ENCODE results near the gene TMEM214.

TMEM214 gene

DNA sequence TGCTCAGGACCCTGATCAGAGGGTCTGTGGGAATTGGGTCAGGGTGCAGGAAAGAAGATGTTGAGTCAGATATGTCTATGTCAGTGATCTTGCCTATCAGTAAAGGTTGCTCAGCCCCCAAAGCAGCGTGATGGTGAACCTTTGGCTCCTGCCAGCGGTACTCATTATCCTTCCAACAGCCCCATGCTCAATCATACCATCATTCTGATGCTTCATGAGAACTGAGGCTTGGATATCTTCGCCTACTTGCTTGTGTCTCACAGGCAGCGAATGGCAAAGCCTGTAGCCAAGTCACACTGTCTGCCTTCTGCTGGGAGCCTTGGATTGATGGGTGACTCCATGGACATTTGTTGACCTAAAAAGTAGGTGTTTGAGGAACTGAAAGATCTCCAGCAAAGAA, 19.0 kb upstream of the TMEM214 start:
- DNase-seq (ENCODE audit: low read depth) = no peak

DNA sequence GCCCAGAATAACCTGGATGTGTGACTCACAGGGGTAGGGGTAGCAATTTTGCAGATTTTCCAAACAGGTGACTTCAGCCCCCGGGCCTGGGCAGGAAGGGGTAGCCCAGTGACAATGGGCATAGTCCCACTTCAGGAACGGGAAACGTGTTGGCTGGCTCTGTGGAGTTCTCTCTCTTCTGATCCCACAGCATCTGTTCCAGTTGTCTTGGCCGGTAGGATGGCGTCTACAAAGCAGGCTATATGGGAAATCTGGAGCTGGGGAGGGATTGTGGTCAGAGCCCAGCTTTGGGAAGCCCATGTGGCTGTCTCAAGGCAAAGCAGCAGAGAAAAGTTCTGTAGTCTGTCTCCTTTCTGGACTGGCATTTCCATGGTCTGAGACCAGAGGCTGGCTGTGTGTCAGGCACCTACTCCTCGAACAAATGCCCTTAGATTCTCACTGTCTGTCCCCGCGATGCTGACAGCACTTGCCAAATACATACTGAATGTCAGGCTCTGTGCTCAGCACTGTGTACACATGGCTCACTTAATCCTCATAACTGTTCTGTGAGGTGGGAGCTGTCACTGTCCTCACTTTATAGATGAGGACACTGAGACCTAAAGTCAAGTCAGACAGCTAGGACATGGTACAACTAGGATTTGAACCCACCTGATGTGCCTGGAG, 17.9 kb upstream of the TMEM214 start:
- DNase-seq (ENCODE audit: low read depth) = no peak

DNA sequence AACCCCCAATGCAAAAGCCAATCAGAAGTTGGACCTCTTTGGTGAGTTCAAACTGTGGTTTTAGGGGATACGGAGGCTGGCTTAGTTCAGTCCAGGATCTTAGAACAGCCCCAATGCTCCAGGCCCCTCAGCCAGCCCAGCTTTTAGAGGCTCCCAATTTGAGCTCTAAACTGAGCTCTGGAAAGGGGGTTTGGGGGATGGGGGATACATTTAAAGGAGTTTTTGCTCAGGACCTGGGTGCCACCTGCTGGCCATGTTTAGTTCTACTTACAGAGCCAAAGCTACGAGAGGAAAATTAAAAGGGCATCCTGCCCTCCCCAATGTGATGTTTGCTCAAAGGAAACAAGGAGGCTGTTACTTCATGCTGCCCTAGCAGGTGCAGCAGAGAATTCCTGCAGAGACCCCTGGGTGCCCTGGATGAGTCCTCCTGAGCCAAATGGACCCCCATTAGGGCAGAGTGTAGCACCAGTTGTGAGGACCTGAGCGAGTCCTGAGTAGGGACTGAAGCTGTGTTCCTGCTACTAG, 15.9 kb upstream of the TMEM214 start:
- DNase-seq (ENCODE audit: low read depth) = peak; percentile 17

DNA sequence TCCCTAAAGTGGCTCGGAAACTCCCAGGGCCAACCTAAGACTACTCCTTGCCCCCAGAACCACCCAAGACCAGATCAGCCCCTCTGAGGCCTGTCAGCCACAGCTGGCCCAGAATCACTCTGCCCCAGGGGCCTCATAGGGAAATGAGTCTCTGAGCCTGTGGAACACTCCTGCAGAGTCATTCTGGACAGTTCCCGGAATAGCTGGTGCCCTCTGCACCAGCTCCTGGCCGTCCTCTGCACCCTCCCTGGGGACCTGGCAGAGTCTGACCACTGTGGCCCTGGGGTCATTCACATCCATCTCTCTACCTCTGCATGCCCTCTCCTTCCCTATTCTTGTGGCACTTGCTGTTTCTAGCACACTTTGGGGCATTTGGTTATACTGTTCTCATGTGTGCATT, 14.6 kb upstream of the TMEM214 start:
- DNase-seq (ENCODE audit: low read depth) = no peak

DNA sequence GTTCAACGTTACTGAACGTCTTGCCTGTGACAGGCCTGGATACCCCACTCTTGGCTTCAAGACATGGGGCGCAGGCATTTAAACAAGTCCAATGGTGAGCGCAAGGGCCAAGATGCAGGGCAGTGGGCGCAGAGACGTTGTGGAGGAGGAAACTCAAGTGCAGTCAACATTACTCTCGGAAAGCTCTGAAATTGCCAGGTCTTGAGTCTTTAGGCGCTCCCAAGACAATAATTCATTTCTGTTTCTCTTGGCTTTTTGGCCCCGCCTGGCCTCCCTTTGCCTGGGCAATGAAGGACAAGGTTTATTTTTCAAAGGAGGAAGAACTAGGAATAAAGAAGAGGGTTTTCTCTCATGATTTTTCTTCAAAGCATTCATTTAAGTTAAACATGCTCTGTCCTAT, 13.3 kb upstream of the TMEM214 start:
- DNase-seq (ENCODE audit: low read depth) = no peak

DNA sequence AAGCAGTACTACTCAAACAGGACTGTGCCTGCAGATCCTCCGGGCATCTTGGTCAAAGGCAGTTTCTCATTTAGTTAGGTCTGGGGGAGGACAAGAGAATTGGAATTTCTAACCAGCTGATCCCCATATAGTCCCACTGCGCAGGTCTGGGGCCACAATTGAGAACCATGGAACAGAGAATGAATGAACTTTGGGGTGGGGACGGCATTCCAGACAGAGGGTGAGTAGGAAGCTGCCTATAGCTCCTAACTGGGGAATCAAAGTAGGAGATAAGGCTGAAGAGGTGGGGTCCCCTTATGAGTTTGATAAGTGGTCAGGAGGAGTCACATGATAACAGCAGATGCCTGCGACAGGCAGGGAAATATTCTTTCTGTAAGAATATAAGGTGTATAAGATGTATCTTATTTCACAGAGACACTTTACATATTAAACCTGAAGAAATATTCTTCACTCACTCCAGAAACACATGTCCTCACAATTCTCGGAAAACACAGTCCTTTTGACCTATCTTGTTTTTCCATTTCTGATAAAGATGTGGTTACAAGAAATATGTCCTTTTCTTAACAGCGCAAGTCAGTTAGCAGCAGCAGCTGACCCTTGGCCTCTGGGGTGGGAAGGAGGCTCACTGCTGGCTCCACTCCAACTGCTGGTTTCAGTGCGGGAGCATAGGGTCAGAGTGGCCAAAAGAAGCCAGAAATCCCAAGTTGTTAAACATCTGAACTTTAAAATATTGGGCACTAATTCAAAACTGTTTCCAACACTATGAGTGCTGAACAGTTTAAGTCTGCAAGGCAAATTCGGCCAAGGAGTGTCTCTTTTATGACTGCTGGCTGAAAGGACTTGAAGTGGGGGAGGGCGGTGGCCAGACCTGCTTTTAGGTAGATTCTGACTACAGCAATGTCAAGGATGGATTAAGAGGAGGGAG, 12.6 kb upstream of the TMEM214 start:
- no peak for DNase-seq (ENCODE audit: low read depth)

DNA sequence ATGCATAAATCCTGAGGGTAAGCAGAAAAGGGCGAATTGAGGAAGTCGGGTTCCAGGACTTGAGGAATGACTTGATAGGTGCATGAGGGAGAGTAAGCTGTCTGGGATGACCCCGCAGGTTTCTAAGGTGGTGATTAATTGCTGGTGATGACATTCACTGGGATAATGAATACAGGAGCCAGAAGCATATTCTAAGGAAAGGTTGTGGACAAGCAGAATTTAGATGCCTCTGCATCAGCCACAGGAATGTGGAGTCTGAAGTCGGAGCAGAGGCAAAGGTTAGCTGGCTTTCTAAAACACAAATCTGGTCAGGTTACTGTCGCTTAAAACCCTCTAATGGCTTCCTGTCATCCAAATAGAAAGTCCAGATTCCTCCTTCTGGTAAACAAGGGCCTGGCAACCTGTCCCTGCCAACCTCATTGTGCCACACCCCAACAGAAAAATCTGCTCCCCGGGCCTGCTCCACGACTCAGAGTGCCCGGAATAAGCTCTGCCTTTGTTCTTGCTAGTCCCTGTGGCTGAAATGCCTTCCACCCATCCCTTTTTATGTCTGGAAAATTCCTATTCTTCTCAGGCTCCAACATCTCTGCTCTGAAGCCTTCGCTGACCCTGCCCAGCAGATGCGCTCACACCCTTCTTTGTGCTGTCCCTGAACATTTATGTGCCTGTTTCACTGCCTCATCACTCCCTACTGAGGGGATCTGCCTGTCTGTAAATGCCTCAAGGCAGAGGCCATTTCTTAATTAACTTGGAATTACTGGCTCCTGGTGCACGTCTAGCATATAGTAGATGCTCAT, 11.3 kb upstream of the TMEM214 start:
- DNase-seq (ENCODE audit: low read depth) = no peak

DNA sequence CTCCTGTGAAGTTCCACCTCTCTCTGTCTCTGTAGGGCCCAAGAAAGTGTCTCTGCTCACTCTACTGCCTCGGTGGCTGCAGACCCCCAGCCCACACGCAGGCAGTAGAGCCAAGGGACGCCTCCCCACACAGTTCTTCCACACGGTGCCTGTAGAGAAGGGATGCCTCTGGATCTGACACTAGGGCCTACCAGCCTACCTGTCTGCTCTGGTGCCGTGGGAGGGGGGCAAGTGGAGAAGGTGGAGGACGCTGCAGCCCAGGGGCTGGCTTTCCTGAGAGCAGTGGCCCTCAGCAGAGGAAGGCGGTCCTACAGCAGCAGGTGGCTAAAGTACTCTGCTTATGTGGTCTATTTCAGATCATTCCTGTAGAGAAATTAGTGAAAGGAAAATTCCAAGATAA, 9.0 kb upstream of the TMEM214 start:
- DNase-seq (ENCODE audit: low read depth) = no peak

DNA sequence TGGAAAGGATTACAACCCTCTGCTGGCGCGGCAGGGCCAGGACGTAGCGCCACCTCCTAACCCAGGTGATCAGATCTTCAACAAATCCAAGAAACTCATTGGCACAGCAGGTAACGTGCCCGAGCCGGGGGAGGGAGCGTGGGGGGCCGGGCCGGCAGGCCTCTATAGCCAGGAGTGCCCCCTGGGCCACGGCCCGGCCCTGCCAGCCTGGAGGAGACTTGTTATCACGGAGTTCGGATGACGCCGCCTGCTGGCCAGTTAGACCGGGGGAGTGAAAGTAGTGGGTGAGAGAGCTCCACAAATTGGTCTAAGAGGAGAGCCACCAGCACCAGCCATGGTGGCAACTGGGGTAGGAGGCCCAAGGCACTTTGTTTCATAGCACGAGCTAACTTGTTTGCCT, 8.6 kb upstream of the TMEM214 start:
- DNase-seq (ENCODE audit: low read depth) = no peak

DNA sequence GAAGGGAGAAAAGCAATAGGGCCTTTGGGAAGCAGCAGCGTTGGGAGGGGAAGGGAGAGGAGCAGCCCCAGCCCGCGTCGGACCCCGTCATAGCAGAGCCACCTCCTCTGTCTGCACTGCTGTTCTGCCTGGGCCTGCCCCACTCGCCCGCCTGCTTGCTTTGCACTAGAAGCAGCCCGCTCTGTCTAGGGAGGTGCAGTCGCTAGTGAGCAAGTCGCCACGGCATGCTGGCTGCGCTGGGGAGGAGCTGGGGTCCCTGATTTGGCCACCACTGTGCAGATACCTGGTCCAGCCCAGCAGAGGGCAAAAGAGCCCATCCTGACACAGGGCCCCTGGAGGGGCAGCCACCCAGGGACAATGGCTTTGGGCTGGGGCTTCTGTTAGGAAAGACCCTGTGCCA, 8.0 kb upstream of the TMEM214 start:
- DNase-seq (ENCODE audit: low read depth) = no peak

DNA sequence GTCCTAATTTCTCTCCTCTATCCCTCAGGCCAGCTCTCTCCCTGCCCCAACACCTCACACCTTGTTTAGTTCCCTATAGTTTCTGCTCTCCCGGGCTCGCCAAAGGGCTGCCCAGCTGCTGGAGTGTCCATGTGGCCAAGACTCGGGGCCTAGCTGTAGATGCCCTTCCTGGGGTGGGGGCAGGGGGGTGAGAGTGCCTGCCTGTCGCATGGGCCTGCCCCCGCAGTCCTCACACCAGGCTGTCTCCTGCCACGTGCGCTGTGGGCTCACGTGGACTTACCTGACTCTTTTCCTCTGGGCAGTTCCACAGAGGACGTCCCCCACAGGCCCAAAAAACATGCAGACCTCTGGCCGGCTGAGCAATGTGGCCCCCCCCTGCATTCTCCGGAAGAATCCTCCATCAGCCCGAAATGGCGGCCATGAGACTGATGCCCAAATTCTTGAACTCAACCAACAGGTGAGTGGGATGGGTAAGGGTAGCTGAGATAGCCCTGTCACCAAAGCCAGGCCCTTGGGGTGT, 7.4 kb upstream of the TMEM214 start:
- no peak for DNase-seq (ENCODE audit: low read depth)

DNA sequence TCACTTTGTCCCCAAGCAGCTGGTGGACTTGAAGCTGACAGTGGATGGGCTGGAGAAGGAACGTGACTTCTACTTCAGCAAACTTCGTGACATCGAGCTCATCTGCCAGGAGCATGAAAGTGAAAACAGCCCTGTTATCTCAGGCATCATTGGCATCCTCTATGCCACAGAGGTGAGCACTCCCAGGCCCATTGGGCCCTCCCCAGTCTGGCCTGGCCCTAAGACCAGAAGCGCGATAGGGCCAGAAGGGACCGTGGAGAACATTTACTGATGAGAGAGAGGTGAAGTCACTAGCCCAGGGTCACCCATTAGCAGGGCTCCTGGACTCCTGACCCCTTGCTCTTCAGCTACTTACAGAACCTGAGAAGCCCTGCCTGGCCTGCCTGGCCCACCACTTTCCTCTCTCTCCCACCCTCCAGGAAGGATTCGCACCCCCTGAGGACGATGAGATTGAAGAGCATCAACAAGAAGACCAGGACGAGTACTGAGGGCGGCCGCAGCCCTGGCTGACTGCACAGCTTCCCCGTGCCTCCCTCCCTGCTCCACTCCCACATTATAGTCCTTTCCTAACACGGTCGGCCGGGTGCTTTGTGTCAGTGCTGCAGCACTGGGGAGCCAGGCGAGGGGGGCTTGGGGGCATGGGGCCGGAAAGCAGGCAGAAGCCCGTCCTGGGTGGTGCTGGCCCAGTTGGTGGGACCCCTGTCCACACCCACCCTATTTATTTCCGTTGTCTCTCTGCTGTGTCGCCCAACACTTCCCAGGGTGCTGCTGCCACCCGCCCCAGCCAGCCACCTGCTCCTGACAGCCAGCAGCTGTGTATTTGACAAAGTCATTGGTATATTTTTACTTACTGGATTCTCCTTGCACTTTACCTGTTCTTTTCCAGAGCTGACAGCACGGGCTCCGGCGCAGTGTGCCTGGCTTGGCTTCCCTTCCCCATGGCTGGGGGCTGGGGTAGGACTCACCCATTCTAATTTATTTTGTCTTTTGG, 6.6 kb upstream of the TMEM214 start:
- no peak for DNase-seq (ENCODE audit: low read depth)

DNA sequence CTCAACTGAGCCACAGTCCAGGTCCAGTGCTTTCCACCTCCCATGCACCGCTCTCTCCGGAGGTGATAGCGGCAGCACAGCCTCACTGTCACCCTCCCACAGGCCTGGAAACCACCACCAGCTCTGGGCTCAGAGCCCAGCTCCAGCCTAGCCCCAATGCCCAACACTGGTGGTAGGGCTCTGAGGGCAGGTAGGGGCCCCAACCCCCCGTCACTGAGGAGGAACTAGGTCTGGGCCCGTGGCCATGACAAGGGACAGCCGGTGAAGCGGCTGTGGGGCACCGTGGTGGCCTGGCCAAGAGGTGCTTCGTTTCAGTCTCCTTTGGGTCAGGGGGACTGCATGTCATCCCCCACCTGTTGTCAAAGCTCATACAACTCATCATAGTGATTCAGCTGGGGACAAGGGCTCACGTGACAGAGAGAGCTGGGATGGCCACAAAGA, 5.5 kb upstream of the TMEM214 start:
- no peak for DNase-seq (ENCODE audit: low read depth)

DNA sequence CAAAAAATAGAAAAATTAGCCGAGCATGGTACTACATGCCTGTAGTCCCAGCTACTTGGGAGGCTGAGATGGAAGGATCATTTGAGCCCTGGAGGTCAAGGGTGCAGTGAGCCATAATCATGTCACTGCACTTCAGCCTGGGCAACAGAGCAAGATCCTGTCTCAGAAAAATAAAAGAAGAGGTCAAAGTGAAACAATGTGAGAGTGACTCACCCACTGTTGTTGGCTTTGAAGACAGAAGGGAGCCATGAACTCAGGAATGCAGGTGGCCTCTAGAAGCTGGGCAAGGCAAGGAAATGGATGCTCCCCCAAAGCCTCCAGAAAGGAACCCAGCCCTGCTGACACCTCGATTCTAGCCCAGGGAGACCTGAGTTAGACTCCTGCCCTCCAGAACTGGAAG, 3.7 kb upstream of the TMEM214 start:
- DNase-seq (ENCODE audit: low read depth) = no peak

DNA sequence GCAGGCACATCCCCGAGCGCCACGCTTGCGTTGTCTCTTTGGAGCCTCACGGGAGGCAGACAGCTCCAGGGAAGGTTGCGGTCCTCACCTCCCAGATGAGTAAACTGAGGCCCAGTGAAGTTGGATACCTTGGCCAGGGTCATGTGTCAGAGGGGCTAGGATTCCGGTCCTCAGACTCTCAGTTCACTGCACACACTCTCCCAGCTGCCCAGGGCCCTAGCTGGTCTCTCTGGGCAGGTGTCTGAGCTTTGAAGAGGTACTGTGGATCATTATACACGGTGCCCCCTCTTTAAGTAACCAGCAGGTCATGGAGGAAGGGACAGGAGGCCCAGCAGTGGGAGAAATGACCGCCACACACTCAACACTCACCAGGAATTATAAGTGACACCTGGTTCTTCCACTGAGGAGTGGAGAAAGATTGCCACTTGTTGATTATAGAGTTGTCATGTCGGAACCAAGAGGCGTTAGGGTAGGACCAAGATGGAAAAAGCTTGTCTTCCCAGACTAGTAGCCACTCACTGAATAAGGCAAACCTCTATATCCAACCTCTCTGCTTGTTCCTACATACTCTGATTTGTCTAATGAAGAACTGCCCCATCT, 588 bp downstream of the TMEM214 start:
- DNase-seq (ENCODE audit: low read depth) = no peak

DNA sequence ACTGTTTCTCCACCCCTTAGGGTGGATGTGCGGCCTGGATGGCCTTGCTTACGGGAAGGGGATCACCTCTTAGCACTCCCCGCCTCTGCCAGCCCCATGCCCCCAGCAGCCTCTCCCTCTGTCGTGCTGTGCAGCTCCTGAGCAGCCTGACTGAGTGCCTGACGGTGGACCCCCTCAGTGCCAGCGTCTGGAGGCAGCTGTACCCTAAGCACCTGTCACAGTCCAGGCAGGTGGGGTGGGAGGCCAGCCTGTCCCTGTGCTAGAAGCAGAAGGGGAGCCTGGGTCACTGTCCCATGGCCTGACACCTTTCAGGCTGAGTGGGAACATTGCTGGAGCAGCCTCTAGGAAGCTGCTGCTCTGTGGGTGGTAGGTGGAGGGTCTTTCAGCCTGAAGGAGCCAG, 5.2 kb downstream of the TMEM214 start:
- no peak for DNase-seq (ENCODE audit: low read depth)

DNA sequence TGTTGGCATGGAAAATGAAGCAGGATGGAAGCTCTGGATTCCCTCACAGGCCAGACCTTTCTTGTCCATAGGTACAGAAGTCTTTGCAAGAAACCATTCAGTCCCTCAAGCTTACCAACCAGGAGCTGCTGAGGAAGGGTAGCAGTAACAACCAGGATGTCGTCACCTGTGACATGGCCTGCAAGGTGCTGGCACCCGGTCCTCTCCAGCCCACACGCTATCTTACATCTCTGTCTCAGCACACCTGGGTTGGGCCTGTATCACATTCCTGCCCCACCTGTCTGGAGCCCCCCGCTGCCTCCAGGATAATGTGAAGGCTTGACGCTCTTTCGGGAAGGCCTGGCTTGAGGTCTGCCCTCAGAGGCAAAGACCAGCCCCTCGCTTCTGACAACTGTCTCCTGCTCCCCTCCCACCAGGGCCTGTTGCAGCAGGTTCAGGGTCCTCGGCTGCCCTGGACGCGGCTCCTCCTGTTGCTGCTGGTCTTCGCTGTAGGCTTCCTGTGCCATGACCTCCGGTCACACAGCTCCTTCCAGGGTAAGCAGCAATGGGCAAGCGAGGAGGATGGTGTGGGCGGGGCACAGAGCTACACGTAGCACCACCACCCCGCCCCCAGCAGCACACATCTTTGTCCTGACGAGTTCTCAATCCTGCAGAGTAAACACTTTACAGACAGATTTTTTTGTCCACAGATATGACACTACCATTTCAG, 6.0 kb downstream of the TMEM214 start:
- no peak for DNase-seq (ENCODE audit: low read depth)

DNA sequence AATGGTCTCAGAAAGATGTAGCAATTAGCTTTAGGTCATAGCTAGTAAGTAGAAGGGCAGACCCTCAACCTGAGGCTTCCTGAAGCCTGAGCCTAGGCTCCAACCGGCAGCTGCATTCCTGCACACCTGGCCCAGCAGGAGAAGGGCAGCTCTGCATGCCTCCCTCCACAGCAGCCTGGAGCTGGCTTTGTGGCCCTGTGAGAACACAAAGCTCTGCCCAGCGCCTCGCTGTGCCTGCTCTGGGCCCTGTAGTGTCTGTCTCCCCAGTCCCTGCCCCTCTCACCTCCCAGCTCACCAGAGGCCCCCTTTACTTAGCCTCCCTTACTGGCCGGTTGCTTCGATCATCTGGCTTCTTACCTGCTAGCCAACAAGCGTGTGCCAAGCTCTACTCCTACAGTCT, 6.7 kb downstream of the TMEM214 start:
- DNase-seq (ENCODE audit: low read depth) = no peak

DNA sequence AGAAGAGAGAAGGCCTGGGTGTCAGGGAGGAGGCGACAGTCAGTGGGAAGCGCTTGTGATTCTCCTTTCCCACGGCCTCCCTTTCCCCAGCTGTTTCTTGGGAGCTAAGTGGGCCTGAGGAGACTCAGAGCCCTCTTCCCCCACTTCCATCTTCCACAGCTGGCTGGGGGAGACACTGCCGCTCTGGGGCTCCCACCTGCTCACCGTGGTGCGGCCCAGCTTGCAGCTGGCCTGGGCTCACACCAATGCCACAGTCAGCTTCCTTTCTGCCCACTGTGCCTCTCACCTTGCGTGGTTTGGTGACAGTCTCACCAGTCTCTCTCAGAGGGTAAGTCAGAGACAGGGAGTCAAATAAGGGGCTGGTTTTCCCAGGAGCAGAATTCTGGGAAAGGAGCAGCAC, 7.1 kb downstream of the TMEM214 start:
- no peak for DNase-seq (ENCODE audit: low read depth)

DNA sequence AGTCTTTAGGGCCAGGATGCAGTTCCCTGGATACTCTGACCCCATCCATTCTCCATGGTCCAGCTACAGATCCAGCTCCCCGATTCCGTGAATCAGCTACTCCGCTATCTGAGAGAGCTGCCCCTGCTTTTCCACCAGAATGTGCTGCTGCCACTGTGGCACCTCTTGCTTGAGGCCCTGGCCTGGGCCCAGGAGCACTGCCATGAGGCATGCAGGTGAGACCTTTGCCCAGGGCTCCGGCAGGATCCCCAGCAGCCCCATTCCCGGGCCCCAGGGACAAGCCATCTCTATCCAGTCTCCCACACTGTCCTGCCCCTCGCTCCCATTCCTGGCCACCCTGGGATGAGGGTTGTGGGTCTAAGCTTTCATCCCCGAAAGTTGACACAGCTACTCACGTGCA, 7.5 kb downstream of the TMEM214 start:
- no peak for DNase-seq (ENCODE audit: low read depth)

Measured in activated gamma-delta T cell treated with anti-CD3 and anti-CD28 coated beads, Interleukin-2, amount 50 U/mL, for 16 hours (primary cell).